Measurements from ENCODE around the gene SETD1A. TPM values are rescaled to one million over a fixed set of nuclear protein-coding genes. Genes with fewer than 3 reads are reported as not detected.

SETD1A gene
- total RNA-seq, 6 donors from 2014 or later: 9.1 to 30.4 (median 17.0) TPM

GRCh38 chr16:30922960-30923535, 34.5 kb upstream of the SETD1A start:
- ATAC-seq (ENCODE audit: low FRiP score in 2 of 2): peak; percentile 92 to 94
- TF ChIP-seq POLR2AphosphoS5 (IDR thresholded peaks at IDR 0.05): peak; percentile 78 to 87
- no peak for TF ChIP-seq CTCF (IDR thresholded peaks at IDR 0.05)
- DNase-seq: peak; percentile 97 to 100
- Histone ChIP-seq H3K4me1 (peaks cover 11 to 35% (median 17%) of the 10 kb centered on the region in 4 donors), H3K27ac (peak overlapping the region; percentile 89 to 98 (median 96)), H3K36me3 (peaks cover 0 to 16% (median 7%) of the 10 kb centered on the region in 4 donors), H3K4me3 (peak overlapping the region; percentile 66 to 82 (median 80)), H3K9me3 (no peaks in the 10 kb centered on the region), H3K27me3 (no peaks in the 10 kb centered on the region)
- 1% methylated on average over 18 to 31 of the region's 33 CpGs for WGBS, 2 donors

- WGBS, 2 donors: 0 to 1% methylated on average over 8 to 15 of the region's 31 CpGs
- peak in 1 of 2 donors; percentile 90 for DNase-seq
- peak within 1 kb of the TSS; percentile 66 to 82 (median 80) for H3K4me3 ChIP-seq
Observed at GRCh38 chr16:30923554-30924075, 33.9 kb upstream of the SETD1A start, which contains the start of gene FBXL19. FBXL19 (plus strand) TSS chr16:30923572; CDS start chr16:30925755, 2,183 bp downstream.

GRCh38 chr16:30924076-30924912, 33.3 kb upstream of the SETD1A start:
- DNase-seq (peak in 1 of 2 donors; percentile 90), ATAC-seq (ENCODE audit: low FRiP score in 2 of 2) (no peak)
- H3K27me3 ChIP-seq: no peaks in the 10 kb centered on the region
- H3K4me1 ChIP-seq: peaks cover 11 to 35% (median 17%) of the 10 kb centered on the region in 4 donors
- WGBS, 2 donors: 14 to 16% methylated on average over 7 to 20 of the region's 53 CpGs
- H3K27ac ChIP-seq: peak overlapping the region; percentile 22 to 98 (median 96)
- TF ChIP-seq POLR2A (IDR thresholded peaks at IDR 0.05): no peak
- no peak for TF ChIP-seq EP300 (IDR thresholded peaks at IDR 0.05)
- no peak for TF ChIP-seq POLR2AphosphoS5 (IDR thresholded peaks at IDR 0.05)
- TF ChIP-seq CTCF (IDR thresholded peaks at IDR 0.05): no peak
- no peaks in the 10 kb centered on the region for H3K9me3 ChIP-seq
- H3K4me3 ChIP-seq: peak overlapping the region; percentile 66 to 82 (median 80)
- peaks cover 0 to 26% (median 8%) of the 10 kb centered on the region in 4 donors for H3K36me3 ChIP-seq

More at GRCh38 chr16:30923554-30924075, 33.9 kb upstream of the SETD1A start, which contains the start of gene FBXL19:
- ATAC-seq (ENCODE audit: low FRiP score in 2 of 2): no peak
- peaks cover 0 to 19% (median 8%) of the 10 kb centered on the region in 4 donors for H3K36me3 ChIP-seq
- no peaks in the 10 kb centered on the region for H3K9me3 ChIP-seq
- peaks cover 11 to 35% (median 17%) of the 10 kb centered on the region in 4 donors for H3K4me1 ChIP-seq
- TF ChIP-seq EP300 (IDR thresholded peaks at IDR 0.05) (no peak), CTCF (IDR thresholded peaks at IDR 0.05) (no peak), POLR2A (IDR thresholded peaks at IDR 0.05) (no peak), POLR2AphosphoS5 (IDR thresholded peaks at IDR 0.05) (no peak)
- peak within 1 kb of the TSS; percentile 89 to 98 (median 96) for H3K27ac ChIP-seq
- no peaks in the 10 kb centered on the region for H3K27me3 ChIP-seq

- 76 to 80% methylated on average over 11 of the region's 11 CpGs for WGBS, 2 donors
- H3K27ac ChIP-seq: peak overlapping the region in 3 of 4 donors; percentile 96 to 98 (median 97)
- DNase-seq (no peak), ATAC-seq (ENCODE audit: low FRiP score in 2 of 2) (no peak)
- H3K4me1 ChIP-seq: peaks cover 11 to 35% (median 17%) of the 10 kb centered on the region in 4 donors
- no peaks in the 10 kb centered on the region for H3K27me3 ChIP-seq
- TF ChIP-seq EP300 (IDR thresholded peaks at IDR 0.05) (no peak), POLR2AphosphoS5 (IDR thresholded peaks at IDR 0.05) (no peak), POLR2A (IDR thresholded peaks at IDR 0.05) (no peak), CTCF (IDR thresholded peaks at IDR 0.05) (no peak)
- H3K36me3 ChIP-seq: peaks cover 0 to 31% (median 12%) of the 10 kb centered on the region in 4 donors
- peak overlapping the region in 3 of 4 donors; percentile 66 to 82 (median 81) for H3K4me3 ChIP-seq
- H3K9me3 ChIP-seq: no peaks in the 10 kb centered on the region
Observed at GRCh38 chr16:30924913-30925631, 32.5 kb upstream of the SETD1A start.

Measured in upper lobe of left lung (tissue), 6 donors.